CD4-positive, alpha-beta T cell treated with Interleukin-17A for 4 hours (primary cell): ENCODE measurements around the gene DIS3L.
"Not testable (repeated sequence)": the region's sequence is repeated elsewhere in the genome, so short reads cannot be mapped to it uniquely, and the experiment has no call there.

Experiments used
- DNase-seq: peaks from one replicate; pipeline ENCODE4 v3.0.0-alpha.2; 2020; ENCODE audit warnings: mixed read lengths

DIS3L gene

DNA sequence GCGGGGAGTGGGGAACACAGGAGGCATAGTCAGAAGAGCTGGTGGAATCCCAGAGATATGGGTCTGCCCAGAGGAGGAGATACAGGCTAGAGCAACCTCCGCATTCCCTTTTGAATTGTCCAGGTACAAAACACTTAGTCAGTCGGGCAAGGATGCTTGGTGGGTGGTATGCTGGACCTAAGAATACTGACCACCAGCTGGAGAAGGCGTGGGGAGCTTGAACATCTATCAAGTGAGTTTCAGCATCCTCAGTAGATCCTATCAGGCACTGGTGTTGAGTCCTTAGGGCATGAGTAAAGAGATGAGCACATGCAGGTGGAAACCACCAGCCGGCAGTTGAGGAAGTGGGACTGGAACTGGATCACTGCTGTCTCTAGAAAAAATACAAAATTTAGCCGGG, 14.7 kb upstream of the DIS3L start:
- DNase-seq = no peak

DNA sequence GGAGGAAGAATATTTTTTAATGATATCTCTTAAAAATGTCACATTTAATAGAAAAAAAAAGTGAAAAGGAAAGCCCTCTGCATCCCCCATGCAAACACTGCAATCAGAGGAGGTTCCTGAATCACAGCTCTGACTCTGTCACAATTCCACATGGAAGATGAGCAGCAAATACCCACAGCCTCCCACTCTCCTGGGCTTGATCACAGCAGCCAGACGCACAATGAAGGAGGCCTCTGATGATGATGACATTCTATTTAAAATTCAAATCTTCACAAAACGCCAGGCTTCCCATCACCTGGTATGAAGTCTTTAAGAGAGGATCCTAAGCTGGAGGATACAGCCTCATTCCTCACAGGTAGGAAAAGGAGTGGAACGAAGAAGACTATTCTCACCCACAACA, 9.1 kb upstream of the DIS3L start:
- DNase-seq = no peak

DNA sequence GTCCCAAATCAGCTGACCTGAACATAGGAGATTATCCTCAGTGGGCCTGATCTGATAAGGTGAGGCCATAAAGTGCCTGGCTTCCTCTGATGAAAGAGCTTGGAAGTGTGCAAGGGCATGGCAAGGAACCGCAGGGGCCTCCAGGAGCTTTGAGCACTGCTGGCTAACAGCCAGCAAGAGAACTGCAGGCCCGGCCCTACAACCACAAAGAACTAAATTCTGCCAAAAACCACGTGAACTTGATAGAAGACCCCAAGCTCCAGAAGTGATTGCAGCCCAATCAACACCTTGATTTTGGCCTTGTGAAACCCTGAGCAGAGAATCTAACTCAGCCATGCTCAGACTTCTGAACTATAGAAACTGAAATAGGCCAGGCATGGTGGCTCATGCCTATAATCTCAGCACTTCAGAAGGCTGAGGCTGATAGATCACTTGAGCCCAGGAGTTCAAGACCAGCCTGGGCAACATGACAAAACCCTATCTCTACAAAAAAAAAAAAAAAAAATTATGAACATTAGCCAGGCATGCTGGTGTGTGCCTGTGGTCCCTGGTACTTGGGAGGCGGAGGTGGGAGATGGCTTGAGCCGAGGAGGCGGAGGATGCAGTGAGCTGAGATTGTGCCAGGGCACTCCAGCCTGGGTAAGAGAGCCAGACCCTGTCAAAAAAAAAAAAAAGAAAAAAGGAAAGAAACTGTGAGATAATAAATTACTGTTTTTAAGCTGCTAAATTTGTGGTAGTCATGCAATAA, 7.7 kb upstream of the DIS3L start:
- DNase-seq = no peak

GRCh38 chr15:66287461-66288057, 5.8 kb upstream of the DIS3L start:
- no peak for DNase-seq

- DNase-seq = no peak
Observed at GRCh38 chr15:66288093-66288492, 5.3 kb upstream of the DIS3L start.

DNA sequence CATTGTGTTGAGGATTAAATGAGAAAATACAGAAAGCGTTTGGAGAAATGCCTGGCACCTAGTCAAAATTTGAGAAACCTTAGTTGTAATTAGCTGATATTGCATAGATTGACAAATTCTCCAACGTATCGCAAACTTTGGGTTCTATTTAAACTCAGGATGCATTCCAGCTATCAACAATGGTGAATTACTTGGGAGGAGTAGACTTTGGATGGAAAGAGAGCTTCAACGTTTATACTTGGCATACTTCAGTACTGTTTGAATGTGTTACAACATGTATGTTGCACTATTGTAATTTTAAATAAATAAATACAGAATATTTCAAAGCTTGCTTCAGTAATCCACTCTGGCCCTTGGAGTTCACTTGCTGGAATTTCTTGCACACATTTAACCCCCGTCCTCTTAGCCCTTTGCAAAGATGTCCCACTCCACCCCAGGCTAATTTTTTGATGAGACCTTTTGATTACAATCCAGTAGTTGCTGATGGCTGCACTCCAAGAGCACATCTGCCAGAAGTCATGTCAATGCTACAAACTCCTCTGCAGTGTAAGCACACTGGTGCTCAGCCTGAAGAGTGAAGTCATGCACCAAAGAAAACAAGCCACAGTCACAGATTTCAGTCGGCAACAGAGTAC, 4.7 kb upstream of the DIS3L start:
- DNase-seq = no peak

- no peak for DNase-seq
Observed at GRCh38 chr15:66290007-66290406, 3.4 kb upstream of the DIS3L start.

GRCh38 chr15:66290518-66290917, 2.9 kb upstream of the DIS3L start:
- peak; percentile 4 for DNase-seq

- peak; percentile 5 for DNase-seq
Observed at GRCh38 chr15:66291816-66292570, 1.4 kb upstream of the DIS3L start.

- no peak for DNase-seq
Observed at GRCh38 chr15:66292571-66293418, 573 bp upstream of the DIS3L start.

DNA sequence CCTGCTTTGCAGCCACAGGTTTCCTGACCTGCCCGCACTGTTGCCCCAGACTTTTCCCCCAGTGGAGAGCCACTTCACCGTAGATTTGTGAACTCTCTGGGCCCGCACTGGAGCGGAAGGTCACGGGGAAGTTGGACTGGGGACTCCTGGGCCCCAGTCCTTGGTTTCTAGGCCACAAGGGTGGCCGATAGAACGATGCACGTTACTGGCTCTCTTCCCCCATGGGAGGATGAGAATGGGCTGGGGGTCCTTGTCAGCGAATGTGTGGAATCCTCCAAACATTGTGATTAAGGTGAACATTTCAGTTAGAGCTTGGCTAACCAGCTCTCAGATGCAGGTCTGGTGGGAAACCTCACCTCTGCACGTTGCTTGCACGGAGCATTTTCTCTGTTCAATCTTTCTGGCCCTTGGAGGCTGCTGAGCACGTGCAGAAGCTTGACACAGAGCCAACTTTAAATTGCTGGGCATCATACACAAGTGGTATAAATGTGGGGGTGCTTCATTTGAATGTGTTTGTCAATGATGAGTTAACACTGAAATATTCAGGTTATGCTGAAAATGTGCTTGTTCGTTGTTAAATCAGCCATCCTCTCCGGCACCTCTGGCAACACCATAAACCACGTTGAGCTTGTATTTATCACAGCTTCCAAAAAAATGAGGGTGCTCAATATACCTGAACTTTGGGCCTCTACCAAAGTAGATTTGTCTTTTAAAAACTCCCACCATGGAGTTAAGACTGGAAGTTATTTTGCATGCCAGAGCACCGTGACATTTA, 976 bp downstream of the DIS3L start:
- DNase-seq = no peak

- no peak for DNase-seq
Observed at GRCh38 chr15:66294932-66295235, 1.5 kb downstream of the DIS3L start.

DNA sequence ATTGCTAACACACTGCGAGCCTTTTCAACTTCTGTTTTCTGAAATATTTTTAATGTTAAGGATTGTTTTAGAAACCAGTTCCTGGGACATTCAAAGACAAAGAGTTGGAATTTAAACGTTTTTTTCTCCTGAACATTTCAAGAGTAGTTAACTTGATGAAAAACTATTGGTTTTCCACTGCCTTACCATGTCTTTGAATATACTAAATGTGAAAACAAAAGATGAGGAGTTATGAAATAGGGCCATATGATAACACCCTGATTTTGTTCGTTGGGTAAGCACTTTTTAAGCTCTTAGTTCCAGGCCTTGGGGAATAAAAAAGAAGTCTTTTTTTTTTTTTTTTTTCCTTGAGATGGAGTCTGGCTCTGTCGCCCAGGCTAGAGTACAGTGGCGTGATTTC, 2.8 kb downstream of the DIS3L start:
- no peak for DNase-seq

DNA sequence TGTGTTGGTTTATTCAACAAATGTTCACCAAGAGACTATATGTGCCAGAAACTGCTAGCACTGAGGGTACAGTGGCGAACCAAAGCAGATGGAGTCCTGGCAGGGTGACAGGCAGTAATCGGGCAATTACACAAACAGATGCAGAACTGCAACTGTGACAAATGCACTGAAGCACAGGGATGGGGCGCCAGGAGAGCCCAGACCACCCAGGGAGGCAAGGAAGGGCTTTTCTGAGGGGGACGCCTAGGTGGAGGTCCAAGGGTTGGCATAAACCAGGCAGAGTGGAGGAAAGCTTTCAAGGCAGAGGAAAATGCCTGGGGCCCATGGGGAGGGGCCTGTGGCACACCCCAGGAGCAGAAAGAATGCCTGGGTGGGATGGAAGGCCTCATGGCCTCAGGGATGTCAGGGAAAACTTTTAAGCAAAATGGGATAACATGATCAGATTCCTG, 5.5 kb downstream of the DIS3L start:
- no peak for DNase-seq

GRCh38 chr15:66302489-66303278, 9.3 kb downstream of the DIS3L start:
- no peak for DNase-seq

DNA sequence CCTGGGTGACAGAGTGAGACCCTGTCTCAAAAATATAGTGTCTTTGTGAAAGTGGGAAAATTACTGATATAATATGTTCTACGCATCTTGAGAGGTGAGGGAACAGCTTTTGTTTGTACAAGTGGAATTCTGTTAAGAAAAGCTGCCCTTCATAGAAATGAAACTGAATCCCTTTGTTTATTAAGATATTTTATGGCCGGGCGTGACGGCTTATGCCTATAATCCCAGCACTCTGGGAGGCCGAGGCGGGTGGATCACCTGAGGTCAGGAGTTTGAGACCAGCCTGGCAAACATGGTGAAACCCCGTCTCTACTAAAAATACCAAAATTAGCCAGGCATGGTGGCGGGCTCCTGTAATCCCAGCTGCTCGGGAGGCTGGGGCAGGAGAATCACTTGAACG, 11.1 kb downstream of the DIS3L start:
- DNase-seq = not testable (repeated sequence)

GRCh38 chr15:66306381-66306780, 13.0 kb downstream of the DIS3L start:
- no peak for DNase-seq

DNA sequence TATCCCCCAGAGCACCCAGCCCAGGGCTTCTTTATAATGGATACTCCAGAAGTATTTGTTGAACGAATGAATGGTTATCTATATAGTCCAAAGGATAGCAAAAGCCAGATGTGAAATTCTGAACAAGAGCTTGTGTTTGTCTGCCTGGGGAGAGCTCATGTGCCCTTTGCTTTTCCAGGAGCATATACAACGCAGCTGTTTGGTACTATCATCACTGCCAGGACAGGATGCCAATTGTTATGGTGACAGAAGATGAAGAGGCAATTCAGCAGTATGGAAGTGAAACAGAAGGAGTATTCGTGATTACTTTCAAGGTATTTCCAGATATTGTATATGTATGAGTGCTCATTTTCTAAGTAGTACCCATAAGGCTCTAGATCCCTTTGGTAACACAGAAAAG, 15.2 kb downstream of the DIS3L start:
- DNase-seq = no peak

DNA sequence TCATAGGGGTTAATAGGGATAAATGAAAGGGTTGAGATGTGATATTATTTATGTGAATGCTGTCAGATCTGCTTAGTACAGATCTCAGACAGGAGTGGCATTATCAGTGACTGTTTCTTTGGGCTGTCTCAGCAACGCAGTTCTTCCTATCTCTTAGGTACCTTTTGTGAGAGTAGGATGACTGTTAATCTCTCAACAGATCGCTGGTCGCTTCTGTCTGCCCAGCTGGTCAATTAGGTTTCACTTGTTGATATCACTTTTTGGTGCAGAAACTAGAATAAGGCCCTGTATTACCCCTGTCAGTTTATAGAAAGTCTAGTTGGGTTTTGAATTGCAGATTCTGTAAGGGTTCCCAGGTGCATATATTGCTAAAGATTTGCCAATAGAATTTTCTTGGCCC, 16.5 kb downstream of the DIS3L start:
- no peak for DNase-seq

GRCh38 chr15:66310786-66311185, 17.4 kb downstream of the DIS3L start:
- no peak for DNase-seq

DNA sequence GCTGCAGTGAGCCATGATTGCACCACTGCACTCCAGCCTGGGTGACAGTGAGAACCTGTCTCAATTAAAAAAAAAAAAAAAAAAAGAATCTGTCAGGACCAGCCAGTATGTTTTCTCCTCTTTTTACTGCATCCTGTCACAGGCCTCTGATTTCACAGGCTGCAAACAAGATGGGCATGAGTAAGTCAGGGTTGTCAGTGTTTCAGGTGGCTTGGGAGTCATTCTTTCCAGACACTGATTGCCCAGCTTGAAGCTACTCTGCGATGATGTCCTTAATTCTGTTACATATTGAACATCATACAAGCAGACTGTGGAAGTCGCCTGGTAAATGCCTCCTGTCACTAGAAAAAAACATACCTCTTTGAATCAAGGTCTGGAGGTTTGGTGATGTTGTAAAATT, 18.8 kb downstream of the DIS3L start:
- no peak for DNase-seq
